NCI-H128 (cell line): Measurements from ENCODE around the gene ATP13A4.

Source experiments
- DNase-seq: peaks from one replicate; lab custom pipeline; 2025; ENCODE audit not compliant: unreplicated experiment; lab: John Stamatoyannopoulos, UW

ATP13A4 gene

DNA sequence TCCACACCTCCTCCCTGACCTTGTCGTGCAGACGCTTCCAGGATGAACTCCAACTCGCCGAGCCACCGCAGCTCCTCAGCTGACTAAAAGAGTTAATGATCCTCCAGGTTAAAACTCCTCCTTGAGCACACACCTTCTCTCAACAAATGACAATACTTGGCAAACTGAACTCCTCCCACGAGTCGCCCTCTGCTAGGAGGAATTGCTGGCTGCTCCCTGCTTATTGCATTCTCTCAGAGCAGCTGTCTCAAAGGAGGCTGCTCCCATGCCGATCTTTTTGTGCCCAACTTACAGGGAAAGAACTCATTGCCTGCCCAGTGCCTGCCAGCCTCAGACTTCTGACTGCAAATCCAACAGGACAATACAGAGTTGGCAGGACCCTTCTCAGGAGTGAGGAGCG lies at the start of gene ATP13A4:
ATP13A4 (minus strand) TSS at position 85 of the 400 bp plus-strand sequence. CDS start 96 bp downstream, outside the sequence.
- DNase-seq = no peak

DNA sequence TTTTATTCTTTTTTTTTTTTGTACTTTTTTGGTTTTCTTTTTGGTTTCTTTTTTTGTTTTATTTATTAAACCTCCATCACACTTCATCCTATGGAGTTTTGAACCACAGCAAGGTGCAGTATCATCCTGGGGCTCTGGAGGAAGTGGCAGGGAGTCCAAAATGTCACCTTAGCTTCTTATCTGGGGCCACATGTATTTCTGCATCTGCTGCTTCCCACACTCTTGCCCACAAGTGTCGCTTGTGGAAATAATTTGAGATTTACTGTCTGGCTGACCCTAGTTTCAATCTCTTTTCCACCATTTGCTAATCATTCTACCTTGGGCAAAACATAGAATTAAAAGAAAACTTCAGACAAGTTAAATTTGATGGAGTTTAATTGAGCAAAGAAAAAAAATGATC lies 44.7 kb upstream of the ATP13A4 start:
- no peak for DNase-seq

DNA sequence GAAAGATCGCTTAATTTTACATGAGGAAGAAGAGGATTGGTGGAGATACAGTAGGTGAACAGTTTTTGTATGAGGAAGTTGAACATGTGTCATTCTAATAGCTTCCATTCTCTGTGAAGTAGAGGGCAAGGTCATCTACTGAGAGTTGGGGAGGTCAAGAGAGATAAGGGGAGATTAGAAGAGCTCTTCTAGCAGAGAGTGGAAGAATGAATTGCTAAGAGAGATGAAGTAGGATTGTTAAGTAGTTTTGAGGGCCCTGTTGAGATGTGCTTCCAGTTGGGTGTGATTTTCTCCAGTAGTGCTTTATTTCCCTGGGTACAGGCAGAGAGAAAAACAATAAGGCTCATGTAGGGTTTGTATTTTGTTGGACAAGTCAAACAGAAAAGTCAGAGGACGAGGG lies 43.5 kb upstream of the ATP13A4 start:
- no peak for DNase-seq

GRCh38 chr3:193595939-193596487 lies 41.3 kb upstream of the ATP13A4 start:
- no peak for DNase-seq

DNA sequence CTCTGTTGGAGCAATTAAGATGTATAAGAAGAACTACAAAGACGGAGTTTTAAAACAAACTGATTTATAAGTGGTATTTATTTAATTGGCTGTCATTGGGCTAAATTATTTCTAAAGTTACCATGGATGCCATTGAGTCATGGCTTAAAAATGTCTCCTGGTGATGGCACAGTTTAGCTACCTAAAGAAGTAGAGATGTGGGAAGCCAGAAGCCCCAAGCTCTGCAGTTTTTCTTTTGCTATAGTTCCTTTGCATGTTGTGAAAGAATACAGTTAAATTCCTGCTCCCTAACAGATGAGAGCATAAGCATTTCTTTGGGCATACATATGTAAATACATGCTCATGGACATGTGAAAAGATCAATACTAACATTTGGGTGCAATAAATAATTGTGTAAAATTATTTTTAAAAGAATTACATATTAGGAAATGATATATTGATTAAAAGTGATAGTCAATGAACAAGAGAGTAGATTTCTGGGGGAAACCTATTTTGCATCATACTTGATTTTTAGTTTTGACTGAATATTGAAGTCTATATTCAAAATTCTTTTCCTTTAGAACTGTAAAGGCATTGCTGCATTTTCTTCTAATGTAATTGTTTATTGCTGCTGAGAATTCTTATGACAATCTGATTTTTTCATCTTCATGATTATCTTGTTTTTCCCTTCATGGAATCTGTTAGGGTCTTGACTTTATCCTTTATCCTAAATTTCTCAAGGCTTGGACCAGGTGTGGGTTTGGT lies 40.4 kb upstream of the ATP13A4 start:
- no peak for DNase-seq

DNA sequence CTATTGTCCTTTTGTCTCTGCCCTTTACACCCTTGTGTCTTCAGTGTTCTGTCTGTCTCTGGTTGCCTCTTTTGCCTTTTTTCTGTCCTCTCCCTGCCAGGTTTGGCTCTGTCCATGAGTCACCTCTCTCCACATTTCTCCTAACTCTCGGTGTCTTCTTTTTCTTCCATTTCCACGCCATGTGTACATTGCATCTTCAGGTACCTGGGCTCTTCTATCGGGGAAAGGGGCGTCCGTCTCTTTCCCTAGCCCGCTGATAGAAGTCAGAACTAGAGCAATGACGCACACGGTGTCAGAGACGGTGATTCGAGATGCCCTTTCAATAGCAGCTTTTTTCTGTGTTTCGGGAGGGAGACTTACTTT lies 39.0 kb upstream of the ATP13A4 start:
- no peak for DNase-seq

DNA sequence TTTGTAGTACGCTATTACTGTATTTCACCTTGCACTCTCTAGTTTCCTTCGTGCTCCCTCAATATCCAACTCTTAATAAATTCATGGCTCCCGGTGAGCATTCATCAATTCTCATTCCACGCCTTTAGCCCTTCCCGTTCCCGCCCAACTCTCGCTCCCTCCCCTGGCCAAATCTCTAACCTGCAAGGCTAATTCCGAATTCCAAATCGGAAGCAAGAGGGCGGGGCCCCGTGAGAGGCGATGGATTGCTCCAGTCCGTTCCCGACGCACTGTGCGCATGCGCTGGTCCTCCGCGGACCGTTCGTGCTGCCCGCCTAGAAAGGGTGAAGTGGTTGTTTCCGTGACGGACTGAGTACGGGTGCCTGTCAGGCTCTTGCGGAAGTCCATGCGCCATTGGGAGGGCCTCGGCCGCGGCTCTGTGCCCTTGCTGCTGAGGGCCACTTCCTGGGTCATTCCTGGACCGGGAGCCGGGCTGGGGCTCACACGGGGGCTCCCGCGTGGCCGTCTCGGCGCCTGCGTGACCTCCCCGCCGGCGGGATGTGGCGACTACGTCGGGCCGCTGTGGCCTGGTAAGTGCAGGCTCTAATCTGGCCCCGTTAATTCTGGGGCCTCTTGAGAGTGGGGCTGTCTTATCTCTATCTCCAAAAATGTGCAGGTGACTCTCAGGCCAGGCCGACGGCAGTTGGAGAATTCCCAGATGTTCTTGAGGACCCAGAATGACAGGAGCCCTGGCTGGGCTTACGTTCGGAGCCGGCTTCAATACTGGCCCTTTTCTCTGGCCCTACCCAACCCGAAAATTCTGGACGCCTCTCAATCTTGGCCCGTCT lies 38.4 kb upstream of the ATP13A4 start, which contains the start of gene OPA1:
OPA1 (plus strand) TSS at position 368 of the 827 bp plus-strand sequence; CDS start at position 538, 170 bp downstream.
- DNase-seq = peak; percentile 99

DNA sequence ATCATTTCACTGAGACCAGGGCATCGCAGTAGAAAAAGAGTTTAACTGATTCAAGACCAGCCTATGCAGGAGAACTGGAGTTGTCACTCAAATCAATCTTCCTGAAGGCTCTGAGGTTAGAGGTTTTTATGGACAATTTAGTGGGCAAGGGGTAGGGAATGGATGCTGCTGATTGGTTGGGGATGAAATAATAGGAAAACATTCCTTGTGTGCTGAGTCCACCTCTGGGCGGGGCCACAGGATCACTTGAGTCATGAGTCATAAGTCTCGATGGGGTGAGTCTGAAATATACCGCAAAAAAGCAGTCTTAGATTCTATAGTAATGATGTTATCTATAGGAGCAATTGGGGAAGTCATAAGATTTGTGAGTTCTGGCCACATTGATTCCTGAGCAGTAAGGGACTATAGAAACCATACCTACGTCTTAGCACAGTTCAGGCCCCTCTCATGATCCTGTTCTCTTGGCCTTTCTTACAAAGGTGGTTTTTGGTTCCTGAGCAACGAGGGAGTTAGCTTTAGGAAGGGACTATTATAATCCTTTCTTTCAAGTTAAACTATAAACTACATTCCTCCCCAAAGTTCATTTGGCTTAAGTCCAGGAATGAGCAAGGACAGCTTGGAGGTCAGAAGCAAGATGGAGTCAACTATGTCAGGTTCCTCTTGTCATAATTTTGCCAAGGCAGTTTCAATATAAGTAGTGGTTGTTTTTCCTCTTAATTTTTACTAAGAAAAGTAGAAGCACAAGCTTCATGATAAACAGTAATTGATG lies 35.6 kb upstream of the ATP13A4 start:
- no peak for DNase-seq

- DNase-seq = no peak
Observed at GRCh38 chr3:193589616-193590015, 34.9 kb upstream of the ATP13A4 start.

GRCh38 chr3:193589129-193589528 lies 34.4 kb upstream of the ATP13A4 start:
- DNase-seq = no peak

DNA sequence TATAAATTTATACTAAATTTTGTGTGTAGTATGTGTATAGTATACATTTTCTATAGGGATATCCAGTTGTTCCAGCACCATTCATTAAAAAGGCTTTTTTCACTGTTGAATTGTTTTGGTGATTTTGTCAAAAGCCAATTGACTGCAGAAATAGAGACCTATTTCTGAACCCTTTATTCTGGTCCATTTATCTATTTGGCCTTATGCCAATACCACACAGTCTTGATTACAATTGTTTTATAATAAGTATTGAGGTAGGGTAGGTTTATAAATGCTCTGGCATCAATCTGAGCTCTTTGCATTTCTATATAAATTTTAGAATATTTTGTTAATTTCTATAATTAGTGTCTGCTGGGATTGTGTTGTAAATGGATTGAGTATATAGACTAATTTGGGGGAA lies 31.8 kb upstream of the ATP13A4 start:
- DNase-seq = no peak

DNA sequence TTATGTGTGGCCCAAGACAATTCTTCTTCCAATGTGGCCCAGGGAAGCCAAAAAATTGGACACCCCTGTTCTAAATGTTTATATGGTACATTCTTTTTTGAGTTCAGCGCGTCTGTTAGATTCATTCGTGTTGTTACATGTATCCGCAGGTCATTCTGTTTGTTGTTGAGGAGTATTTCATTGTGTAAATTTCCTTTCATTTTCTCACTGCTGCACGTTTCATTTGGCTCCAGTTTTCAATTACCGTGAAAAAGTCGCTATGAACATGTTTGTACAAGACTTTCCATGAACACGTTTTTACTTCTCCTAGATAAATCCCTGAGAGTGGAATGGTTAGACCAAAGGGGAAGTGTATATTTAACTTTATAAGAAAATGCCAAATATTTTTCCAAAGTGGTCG lies 30.8 kb upstream of the ATP13A4 start:
- no peak for DNase-seq

GRCh38 chr3:193574488-193575070 lies 19.9 kb upstream of the ATP13A4 start:
- DNase-seq = no peak

GRCh38 chr3:193573403-193574191 lies 18.9 kb upstream of the ATP13A4 start:
- no peak for DNase-seq

DNA sequence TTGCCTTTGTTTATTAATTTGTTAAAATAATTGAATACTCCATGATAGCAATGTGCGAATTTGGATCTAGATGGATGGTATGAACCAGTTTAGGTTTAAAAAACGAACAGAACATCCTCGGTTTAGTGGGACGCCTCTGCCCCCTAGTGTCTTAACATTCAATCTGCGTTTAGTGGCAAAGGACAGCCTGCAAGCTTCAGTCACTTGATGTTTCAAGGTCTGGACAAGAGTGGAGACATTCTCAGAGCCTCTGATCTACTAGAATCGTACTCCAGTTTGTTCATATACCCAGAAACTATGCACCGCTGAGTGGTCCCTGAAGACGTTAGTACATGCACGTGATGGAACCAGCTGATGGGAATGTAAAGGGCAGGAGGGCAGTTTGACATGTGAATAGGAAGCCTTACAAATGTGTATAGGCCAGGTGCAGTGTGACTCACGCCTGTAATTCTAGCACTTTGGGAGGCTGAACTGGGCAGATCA lies 17.8 kb upstream of the ATP13A4 start:
- peak; percentile 42 for DNase-seq

- DNase-seq = no peak
Observed at GRCh38 chr3:193569119-193569518, 14.4 kb upstream of the ATP13A4 start.

DNA sequence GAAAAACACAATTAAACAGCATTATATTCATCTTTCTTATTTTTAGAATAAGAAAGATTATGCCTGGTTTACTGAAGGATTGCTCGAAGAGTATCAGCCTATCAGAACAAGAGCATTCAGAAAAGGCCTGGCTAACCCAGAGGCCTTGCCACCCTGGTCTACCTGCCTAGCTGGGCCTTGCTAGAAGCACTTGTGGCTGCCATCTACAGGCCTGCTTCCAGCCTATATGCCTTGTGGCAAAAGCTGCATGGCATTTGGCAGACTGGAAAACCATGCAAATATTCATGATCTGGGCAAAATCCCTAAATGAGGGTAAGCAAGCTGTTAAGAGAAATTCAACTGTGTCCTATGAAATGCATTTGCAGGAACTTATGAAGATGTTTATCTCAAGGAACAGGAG lies 9.3 kb upstream of the ATP13A4 start:
- DNase-seq = no peak

DNA sequence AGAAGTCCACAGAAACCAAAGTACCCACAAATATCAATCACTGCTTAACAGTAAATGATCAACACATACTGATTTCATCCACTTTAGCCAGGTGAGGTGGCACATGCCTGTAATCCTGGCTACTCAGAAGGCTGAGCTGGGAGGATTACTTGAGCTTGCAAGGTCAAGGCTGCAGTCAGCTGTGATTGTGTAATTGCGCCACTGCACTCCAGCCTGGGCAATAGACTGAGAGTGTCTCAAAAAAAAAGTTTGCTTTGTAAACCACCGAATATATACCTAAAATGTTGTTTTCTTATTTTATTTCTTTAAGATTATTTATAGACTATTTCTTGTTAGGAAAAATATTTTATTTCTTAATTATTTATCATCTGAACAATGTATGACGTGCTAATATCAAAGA lies 8.7 kb upstream of the ATP13A4 start:
- no peak for DNase-seq

- DNase-seq = no peak
Observed at GRCh38 chr3:193560870-193561269, 6.2 kb upstream of the ATP13A4 start.

- no peak for DNase-seq
Observed at GRCh38 chr3:193560091-193560490, 5.4 kb upstream of the ATP13A4 start.
